Stimulated activated naive CD8-positive, alpha-beta T cell treated with anti-CD3 and anti-CD28 coated beads, Interleukin-15, Interleukin-2, amounts not matched to agents 100 U/mL and 50 U/mL, for 24 hours (primary cell): ENCODE measurements around the gene ZNF580.

ENCODE experiments used
- ATAC-seq: fragments of 150-1000 bp; cut with Tn5 transposase; one replicate; pipeline ENCODE4 v1.10.0; 2021
- DNase-seq: peaks from one replicate; pipeline ENCODE4 v3.0.0; 2021

Gene ZNF580

DNA sequence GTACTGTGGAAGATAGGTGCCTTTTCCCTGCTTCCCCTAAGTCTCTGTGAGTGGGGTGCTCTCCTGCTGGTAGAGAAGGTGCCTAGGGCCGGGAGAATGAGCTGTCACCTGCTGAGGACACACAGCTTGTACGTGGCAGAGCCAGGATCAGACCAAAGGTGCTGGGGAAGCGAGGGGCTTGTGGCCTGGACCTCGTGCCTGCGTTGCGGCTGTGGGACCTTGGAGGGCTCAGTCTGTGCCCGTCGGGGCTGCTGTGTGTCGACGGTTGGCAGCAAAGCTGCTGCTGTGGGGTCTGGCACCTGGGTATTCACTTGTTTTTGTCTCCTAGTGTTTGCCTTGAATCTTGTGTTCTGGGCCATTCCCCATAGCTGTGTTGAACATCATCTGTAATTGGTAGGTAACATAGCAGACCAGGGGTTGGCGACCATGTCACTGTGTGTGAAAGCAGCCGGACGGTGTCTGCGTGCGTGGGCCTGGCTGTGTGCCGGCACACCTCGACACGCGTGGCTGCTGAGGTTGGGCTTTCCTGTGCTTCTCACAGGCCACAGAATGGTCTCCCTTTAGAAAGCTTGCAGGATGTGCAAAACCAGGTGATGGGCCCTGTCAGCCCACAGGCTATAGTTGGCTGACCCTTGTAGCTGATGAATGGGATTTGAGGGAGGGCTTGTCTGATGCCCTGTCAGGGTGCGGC, 23.2 kb downstream of the ZNF580 start:
- ATAC-seq, result no peak
- no peak for DNase-seq

DNA sequence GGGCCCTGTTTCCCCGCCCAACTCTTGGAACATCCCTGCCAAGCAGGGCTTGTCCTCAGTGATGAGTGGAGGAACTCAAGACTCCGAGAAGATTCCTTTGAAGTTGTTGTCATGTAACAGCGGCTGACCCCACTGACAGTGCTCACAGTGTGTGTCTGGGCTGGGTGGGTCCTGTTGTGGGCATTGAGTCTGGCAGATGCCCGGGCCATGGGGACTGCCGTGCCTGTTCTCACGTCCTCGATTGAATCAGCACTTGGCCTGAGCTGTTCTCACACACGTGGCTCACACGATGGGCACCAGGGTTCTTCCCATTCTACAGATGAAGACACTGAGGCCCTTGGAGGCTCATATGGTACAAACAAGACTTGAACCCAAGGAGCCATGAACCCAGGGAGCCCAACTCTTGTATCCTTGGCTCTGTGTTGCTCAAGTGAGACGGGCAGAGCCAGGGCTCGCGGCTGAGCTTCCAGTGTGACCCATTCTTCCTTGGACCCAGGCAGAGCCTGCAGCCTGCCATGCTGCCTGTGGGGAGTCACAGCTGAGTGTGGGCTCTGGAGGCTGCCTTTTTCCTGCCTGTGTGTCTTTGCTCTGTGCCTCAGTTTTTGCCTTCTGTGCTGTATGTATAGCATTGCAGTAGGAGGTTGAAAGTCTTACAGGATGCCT, 25.7 kb downstream of the ZNF580 start:
- ATAC-seq, result no peak
- no peak for DNase-seq

GRCh38 chr19:55667006-55667381, 26.2 kb downstream of the ZNF580 start:
- ATAC-seq, result no peak
- DNase-seq, result no peak

DNA sequence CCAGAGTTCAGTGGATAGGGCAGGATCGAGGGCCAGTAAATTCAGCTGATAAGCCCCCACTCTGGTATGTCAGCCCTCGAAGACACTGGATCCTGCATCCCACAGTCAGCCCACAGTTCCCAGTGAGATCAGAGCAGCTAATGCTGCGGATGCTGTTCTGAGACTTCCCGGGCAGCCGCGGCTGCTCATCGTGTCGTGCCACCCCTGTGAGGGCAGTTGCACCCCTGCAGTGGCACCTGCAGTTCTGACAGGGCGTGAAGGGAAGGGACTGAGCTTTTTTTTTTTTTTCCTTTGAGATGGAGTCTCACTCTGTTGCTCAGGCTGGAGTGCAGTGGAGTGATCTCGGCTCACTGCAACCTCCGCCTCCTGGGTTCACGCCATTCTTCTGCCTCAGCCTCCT, 26.7 kb downstream of the ZNF580 start:
- ATAC-seq (no peak), DNase-seq (no peak)

DNA sequence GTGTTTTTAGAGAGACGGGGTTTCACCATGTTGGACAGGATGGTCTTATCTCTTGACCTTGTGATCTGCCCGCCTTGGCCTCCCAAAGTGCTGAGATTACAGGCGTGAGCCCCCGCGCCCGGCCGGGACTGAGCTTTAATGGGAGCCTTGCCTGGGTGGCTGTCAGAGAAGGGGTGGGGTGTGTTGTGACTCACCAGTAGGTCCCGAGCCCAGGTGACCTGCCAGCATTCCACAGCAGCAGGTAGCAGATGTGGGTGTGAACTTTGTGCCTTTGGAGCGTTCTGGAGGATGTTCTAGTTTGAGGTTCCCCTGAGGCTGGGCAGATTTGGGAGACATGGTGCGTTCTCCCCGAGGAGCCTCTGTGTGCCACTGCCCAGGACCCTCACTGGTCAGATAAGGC, 27.2 kb downstream of the ZNF580 start:
- DNase-seq (no peak), ATAC-seq (no peak)

DNA sequence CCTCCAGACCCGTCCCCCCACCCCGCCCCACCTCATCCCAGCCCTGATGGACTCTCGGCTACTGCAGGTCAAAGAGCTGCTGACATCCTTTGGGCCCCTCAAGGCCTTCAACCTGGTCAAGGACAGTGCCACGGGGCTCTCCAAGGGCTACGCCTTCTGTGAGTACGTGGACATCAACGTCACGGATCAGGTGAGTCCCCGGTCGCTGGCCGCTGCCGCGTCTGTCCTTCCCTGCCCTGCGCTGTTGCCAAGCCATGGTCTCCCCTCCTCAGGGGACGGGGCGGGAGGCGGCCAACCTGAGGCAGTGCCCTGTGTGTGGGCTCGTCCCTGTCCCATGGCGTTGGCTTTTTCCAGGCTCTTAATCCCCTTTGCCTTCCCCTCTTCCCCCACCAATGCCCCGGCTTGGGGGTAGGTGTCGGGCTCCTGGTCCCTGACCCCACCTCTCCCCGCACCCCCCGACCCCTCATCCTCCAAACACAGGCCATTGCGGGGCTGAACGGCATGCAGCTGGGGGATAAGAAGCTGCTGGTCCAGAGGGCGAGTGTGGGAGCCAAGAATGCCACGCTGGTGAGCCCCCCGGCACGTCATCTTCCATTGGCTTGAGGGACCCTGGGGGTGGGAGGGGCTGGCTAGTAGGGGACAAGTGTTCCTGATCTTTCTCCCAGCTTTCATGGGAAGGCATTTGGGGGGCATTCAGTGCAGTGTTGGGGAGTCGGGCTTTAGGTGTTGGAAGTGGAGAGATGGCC, 28.0 kb downstream of the ZNF580 start:
- DNase-seq, result no peak
- no peak for ATAC-seq

GRCh38 chr19:55669418-55670279, 28.8 kb downstream of the ZNF580 start:
- DNase-seq (no peak), ATAC-seq (no peak)

DNA sequence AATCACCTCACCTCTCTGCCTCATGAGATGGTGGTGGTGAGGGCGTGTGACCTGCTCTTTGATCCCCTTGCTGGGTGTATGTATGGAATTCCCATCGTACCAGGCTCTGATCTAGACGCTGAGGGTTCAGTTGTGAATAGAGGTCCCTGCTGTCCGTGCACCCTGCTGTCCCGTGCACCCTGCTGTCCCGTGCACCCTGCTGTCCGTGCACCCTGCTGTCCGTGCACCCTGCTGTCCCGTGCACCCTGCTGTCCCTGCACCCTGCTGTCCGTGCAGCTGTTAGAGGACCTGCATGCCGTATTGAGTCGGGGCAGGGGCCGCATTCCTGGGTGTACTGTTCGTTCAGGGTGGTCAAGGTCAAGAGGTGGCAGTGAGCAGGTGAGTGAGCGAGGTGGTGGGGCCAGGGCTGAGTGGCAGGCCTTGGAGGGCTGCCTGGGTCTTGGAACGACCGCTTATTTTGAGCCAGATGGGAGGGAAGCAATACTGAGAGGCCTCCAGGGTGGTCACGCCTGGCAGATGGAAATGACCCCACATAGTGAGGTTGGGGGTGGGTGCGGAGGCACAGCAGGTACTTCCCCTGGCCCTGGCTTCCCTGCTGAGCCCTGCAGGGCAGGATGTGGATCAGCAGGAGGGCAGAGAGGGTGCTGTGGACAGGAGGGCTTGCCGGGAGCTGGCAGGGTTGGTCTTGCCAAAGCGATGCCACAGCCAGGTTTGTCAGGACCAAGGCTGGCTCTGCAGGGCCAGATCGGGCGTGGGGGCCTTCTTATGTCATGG, 29.7 kb downstream of the ZNF580 start:
- DNase-seq, result peak; percentile 22
- no peak for ATAC-seq

DNA sequence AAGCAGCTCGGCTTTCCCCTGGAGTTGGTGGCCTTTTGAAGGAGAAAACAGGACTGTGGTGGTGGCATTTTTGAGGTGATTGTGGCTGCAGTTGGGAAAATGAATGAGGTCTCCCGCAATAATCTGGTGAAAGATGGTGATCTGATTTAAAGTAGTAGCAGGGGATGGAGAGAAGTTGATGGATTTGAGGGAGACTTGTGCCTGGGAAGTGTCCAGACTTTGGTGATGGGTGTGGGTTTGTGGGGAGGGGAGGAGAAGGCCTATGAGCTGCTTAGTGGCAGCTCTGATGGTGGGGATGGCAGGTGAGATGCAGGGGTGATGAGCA, 30.2 kb downstream of the ZNF580 start:
- DNase-seq, result no peak
- no peak for ATAC-seq

GRCh38 chr19:55672418-55672817, 31.6 kb downstream of the ZNF580 start:
- ATAC-seq, result no peak
- DNase-seq, result no peak

DNA sequence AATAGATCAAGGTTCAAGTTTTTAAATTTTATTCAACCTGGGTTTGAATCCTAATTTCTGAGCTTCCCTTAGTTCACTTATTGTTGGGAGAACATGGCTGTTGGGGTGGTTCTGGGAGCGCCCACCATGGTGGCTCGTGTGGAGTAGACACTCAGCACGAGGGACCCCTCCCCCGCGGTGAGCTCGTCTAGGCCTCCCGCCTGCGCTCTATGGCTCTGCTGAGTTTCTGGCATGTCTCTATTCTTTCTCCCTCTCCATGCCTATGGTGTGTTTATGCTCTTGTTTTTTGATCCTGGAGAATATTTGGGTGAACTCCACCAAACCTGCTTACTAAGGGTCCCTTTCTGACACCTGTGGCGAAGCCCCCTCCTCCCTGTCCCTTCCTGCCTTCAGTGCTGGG, 32.7 kb downstream of the ZNF580 start:
- DNase-seq (no peak), ATAC-seq (no peak)

GRCh38 chr19:55673889-55674288, 33.1 kb downstream of the ZNF580 start:
- no peak for ATAC-seq
- no peak for DNase-seq

DNA sequence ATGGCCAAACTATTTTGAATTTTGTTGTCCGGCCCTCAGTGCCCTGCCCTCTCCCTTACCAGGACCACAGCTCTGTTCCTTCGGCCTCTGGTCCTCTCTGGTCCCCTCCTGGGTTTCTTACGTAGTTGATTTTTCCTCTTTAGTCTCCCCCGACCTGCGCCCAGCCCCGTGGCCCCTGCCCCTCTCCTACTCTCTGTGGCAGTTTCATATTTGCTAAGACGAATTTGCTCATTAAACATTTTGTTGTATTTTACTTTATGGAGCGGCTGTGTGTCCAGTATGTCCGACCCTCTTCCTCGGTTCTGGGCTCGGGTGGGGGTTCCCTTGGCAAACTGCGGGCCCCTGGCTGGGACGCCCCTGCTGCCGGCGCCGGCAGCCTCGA, 33.6 kb downstream of the ZNF580 start:
- no peak for ATAC-seq

GRCh38 chr19:55674841-55675660, 34.2 kb downstream of the ZNF580 start, which contains the start of gene EPN1:
Gene EPN1, plus strand, starts transcription at chr19:55675226. Its CDS starts 3,402 bp downstream, at chr19:55678628.
- peak; percentile 91 for ATAC-seq
- DNase-seq, result peak; percentile 98

More for the DNA sequence above, 33.6 kb downstream of the ZNF580 start:
- DNase-seq, result no peak

DNA sequence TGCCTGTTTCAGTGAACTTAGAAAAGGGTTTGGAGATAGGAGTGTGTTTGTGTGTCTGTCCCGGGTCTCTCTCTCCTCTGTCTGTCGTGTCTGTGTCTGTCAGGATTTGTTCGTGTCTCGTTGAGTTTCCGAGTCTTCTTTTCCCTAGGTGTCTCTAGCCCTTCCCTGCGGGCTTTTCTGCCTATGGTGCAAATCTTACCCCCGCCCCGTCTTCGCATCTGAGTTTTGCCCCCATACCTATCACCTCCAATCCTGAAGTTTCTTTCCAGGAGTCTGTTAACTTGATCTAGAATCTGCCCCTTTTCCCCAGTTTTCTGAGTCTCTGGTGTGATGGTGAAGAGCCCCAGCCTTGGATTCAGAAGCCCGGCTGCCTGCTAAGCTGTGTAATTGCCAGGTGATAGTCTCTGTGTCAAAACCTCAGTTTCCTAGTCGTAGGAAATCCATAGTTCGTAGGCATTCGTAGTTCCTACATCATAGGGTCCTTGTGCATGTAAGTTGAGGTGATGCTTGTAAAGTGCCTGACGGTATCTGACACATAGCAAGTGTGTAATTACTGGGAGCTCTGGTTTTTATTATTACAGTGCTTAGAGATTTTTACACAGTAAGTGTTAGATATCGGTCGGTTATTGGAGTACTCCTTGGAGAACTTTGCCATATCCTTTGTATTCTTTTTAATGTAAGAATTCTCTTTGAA, 35.0 kb downstream of the ZNF580 start:
- DNase-seq (no peak), ATAC-seq (no peak)

GRCh38 chr19:55676383-55676782, 35.6 kb downstream of the ZNF580 start:
- no peak for ATAC-seq
- DNase-seq, result no peak

DNA sequence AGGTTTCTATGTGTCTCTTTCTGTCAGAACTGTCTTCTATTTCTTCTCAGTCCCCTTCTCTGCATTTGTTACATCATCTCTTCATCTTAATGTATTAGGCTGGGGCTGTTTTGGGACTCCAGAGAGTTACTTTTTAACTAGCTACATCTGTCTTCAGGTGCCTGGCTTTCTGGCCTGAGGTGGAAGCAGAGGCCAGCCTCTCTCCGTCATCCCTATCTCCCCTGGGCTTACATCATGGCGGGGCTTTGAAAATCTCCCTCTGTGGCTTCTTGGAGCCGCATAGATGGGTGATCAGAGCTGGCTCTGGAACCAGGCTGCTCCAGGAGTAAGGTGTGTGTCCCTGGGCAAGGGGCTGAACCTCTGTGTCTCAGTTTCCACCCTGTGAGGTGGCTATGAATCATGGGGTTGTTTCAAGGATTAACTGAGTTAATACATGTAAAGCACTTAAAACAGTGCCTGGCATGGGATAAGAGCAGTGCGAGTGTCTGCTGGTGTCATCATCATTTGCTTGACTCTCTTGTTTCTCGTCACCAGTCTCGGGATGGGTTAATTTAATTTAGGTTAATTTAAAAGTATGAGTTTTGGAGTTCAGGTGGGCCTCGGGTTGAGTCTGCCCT, 36.2 kb downstream of the ZNF580 start:
- DNase-seq (no peak), ATAC-seq (no peak)

DNA sequence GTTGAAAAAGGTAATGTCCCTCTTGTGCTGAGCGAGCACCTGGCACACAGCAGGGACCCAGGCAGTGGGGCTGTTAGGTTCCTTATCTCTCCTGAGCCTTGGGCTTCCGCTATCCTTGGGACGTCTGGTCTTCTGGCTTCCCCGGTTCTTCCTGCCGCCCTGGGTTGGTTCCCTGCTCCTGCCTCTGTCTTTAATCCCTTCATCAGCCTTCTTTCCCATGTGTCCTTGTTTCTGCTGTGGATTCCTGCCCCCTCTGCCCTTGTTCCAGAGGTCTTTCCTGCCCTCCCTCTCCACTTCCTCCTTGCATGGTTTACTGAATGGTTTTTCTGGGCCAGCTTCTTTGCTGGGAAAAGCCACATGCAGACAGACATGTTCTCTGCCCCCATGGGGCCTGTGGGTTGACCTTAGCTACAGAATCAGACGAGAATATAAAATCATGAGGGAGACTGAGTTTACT, 36.8 kb downstream of the ZNF580 start:
- ATAC-seq (no peak), DNase-seq (no peak)

DNA sequence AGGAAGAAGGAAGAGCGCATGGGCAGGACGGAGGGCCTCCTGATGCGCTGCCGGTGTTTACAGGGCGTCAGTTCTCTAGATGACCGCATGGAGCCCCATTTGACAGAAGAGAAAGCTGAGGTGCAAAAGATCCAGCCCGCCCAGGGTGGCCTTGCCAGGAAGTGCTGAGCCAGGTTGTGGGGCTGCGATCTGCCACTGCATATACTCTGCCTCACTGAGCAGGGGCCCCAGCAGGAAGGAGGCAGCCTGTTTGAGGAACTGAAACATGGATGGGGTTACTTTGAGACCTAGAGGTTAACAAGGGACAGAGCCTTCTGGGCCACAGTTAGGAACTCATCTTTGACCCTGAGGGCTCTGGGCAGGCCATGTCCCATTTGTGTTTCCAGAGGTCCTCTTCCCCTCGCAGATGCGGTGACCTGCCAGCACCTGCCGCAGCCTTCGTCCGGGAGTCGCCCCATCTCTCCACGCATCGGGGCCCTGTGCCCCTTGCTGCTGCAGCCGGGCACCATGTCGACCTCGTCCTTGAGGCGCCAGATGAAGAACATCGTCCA, 37.4 kb downstream of the ZNF580 start:
- ATAC-seq (no peak), DNase-seq (peak; percentile 34)
